OCI-LY3 (cell line): ENCODE results near the gene MGA.

Source experiments
- CTCF ChIP-seq: fragments of 200-600, 300-600 bp; sonication (generic); IDR thresholded peaks from 2 replicates; pipeline ENCODE4 v1.5.1; 2014; ENCODE audit warnings: antibody characterized with exemption, low read length, low read depth
- EZH2phosphoT487 ChIP-seq: fragments of 200-600 bp; shearing (Covaris generic); IDR thresholded peaks from 2 replicates; pipeline ENCODE4 v1.6.1; 2018; ENCODE audit warnings: antibody characterized with exemption, mixed run types, low read depth

- TF ChIP-seq CTCF: no peak
- TF ChIP-seq EZH2phosphoT487: no peak
Measured at GRCh38 chr15:41637086-41637485, 23.1 kb upstream of the MGA start.
